HEK293 (cell line): ENCODE results near the gene FAM240A.

Experiments
- GFI1B ChIP-seq: fragments of 450-650 bp; formaldehyde crosslinking; IDR thresholded peaks from 2 replicates; pipeline ENCODE4 v1.5.1; 2016; ENCODE audit warnings: missing biosample characterization, missing genetic modification characterization
- MYNN ChIP-seq: fragments of 450-650 bp; formaldehyde crosslinking; IDR thresholded peaks from 2 replicates; pipeline ENCODE4 v1.5.1; 2016; ENCODE audit warnings: missing biosample characterization, missing genetic modification characterization, borderline replicate concordance
- ZNF133 ChIP-seq: fragments of 450-650 bp; formaldehyde crosslinking; IDR thresholded peaks from 2 replicates; pipeline ENCODE4 v1.5.1; 2016; ENCODE audit warnings: missing biosample characterization, missing genetic modification characterization

DNA sequence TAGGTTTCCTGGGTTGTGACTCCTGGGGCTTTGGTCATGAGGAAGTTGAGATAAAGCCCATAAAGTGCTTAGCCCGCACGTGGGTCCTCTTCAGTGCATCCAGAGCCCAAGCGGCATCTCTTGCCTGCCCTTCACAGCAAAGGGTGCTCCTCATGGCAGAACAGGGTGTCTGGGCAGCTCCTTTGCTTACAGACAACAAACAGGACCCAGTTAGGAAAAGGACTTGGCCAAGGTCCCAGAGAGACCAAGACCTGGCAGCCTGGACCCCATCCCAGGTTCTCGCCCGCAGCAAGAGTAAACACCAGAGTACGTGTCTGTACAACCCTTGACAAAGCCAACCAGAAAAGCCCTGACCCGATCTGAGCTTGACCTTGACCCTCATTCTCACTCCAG, 54.1 kb downstream of the FAM240A start:
- TF ChIP-seq ZNF133 (tag by site-specific recombination) = no peak
- TF ChIP-seq MYNN = no peak
- no peak for TF ChIP-seq GFI1B (tag by site-specific recombination)
